HG02678 (cell line): ENCODE measurements around the gene CTNNB1.

Experiments used
- ATAC-seq: cut with Tn5 transposase; IDR thresholded peaks from one replicate; pipeline ENCODE4 v1.9.1; 2021; ENCODE audit warnings: mild to moderate bottlenecking, moderate library complexity; ENCODE audit not compliant: unreplicated experiment

The CTNNB1 gene

GRCh38 chr3:41190509-41191284 lies 8.6 kb upstream of the CTNNB1 start:
- peak; percentile 61 for ATAC-seq

DNA sequence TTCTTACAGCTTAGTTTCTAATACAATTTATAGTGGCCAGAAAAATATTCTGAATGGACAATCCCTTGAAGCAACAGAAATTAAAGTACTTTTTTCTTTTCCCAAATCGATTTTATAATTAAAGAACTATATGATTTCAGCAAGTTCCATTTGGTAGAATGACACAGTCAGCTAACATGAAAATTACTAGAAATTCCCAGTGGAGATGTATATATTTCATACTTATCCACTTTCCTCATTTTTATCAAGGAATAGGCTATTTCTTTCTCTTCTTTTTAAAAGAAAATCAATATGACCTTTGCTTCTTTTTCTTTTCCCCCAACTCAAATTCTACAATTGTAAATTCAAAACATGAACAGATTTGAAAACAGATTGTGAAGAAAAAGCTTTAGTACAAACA lies 6.4 kb upstream of the CTNNB1 start:
- no peak for ATAC-seq

- ATAC-seq = no peak
Observed at GRCh38 chr3:41193794-41194539, 5.3 kb upstream of the CTNNB1 start.

DNA sequence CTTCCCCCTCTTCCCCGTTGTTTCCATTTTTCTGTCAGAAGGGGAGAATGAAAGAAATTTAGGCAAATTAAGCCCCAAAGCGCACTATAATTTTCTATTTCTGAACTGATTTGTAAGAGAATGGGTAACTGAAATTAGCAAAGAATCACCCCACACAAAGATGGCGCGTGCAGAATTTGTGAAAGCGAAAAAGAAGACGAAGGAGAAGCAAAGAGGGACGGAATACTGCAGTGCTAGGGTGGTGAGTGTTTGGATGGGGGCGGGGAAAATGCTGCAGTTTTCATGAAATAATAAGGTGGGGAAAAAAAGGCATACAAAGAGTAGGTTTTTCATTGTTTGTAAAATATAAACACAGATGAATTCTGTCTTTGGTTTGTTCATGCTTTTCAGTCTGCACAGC lies 4.6 kb upstream of the CTNNB1 start:
- ATAC-seq = no peak

DNA sequence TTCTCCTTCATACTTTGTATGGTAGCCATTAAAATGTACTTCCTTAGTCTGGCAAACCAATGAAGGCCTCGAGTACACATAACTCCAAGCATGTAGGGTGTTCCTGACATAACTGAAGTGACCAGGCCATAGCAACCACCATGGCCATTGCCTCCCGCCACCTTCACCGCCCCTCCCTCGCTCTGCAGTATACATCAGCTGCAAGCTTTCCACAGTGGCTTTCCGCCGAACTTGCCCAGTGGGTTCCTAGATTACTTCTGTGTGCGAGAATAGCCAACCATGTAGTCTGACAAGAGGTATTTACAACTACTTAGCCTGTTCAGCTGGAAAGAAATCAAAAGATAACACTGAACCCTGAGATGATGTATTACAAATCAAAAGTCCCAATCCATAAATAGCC lies 3.4 kb upstream of the CTNNB1 start:
- no peak for ATAC-seq

DNA sequence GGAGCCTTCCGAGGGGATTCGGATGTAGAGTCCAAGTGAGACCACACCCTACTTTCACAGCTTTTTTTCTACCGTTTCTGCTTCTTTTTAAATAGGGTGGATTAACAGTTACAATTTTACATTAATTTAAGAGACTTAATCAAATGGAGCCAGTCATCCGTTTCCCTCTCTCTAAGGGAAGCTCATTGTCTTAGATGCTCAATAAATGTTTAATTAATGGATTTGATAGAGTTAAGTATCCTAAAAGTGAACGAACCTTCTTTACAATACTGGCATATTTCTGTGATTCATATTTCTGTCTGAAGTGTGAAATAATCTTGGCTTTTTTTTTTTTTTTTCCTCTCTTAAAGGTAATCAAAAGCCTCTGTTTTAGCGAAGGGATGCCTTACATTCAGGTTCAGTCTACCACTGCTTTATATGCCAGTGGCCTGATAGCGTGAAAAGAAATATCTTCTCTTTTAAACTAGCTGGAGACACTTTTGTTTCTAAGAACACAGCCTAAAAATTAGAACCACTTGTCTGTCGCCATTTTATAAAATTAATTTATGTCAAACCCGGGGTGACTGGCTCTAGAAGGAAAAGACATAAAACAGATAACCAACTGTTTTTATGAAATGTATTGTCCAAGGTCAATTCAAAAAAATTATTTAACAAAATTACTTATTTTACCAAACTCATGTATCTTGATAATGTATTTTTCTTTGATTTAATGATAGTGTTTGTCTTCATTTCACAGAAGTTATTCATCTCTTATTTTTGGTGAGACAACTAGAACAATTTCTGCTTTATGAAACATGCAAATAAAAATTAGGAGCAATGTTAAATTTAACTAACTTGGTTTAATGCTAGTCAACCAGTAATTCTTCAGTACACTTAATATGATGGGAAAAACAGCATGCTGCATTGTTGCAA lies 2.5 kb upstream of the CTNNB1 start:
- ATAC-seq = no peak

GRCh38 chr3:41198046-41198445 lies 1.3 kb upstream of the CTNNB1 start:
- no peak for ATAC-seq

DNA sequence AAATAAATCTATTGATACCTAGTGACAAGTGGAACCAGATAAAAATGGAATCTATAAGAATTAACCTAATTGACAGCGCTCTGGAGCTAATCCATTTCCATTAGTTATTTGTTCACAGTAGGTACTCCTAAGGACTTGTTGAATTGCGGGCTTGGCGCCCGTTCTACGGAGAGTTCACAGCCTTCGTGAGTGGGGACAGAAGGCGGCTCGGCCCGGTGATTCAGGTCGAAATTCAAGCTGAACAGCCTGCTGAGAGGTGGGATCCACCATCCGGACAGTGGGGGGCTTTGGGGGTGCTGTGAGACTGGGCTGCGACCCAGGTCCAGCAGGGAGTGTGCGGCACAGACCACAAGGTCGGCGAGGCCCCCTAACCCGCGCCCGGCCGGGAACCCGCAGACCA lies 779 bp upstream of the CTNNB1 start:
- ATAC-seq = no peak

DNA sequence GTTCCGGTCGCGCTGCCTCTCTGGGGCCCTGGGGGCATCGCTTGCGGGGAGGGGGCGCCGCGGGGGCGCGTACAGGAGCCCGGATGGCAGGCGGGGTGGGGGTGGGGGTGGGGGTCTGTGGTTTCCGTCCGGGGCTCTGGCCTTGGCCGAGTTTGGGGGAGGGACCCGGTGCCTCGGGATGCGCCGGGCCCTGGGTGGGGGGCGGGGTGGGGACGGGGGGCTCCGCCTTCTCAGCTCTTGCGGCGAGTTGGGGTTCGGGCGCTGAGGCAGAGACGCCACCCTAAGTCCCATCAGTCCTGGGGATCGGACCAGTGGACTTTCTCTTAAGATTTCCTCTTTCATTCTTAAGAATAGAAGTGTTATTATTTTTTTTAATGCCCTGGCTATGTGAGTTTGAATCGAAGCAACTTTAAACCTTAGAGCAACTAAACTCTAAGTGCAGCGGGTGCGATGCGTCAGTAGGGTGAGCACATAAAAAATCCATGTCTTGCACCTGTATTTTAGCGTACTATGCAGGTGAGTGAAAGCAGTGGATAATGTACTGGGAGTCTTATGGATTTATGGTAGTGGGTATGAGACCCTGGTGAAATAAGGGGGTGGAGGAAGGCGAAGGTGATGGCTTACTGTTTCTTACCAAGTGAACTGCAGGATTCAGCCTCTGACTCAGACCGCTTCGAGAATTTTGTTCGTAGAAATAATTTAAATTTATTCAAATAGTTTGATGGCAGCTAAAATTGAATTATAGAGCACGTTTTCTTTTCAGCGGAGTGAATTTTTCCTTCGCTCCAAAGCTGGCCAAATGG lies 762 bp downstream of the CTNNB1 start:
- peak; percentile 5 for ATAC-seq

GRCh38 chr3:41200669-41201021 lies 1.3 kb downstream of the CTNNB1 start:
- no peak for ATAC-seq

- ATAC-seq = no peak
Observed at GRCh38 chr3:41202075-41202833, 2.9 kb downstream of the CTNNB1 start.

DNA sequence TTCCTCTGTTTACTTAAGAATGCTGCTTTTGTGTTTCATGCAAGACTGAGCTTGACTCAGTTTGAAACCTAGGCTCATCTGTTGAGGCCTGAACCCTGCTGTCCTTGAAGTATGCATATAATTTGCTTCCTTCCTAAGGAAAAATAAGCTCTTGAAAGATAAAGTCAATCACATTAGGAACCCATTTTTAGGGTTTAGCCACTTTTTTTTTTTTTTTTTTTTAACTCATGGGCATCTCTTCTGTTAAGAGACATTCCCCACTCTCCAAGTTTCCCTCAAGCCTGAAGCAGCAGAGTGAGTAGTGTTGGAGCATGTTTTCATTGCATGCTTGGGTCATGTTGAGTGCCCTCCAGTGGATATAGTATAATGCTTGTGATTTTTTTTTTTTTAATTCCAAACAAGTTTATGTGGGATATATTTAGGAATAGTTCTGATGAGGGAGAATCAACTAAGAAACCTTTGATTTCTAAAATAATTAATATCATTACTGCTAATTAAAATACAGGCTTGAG lies 3.6 kb downstream of the CTNNB1 start:
- no peak for ATAC-seq

DNA sequence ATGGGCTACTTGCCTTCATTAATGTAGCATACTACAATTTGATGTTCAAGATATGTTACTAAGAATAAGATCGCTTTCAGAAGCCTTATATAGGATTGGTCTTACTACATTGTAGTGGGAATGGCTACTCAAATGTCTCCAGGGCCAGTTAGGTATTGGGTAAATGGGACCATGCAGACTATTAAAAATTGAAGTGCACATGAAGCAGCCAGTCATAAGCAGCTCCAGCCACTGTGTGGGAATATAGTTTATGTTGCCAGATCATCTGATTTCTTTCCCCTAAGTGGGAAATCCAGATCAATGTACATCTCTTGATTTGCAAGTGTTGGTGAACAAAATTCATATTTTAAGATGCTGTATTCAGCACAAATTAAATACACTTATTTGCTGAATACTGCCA lies 5.1 kb downstream of the CTNNB1 start:
- ATAC-seq = no peak

DNA sequence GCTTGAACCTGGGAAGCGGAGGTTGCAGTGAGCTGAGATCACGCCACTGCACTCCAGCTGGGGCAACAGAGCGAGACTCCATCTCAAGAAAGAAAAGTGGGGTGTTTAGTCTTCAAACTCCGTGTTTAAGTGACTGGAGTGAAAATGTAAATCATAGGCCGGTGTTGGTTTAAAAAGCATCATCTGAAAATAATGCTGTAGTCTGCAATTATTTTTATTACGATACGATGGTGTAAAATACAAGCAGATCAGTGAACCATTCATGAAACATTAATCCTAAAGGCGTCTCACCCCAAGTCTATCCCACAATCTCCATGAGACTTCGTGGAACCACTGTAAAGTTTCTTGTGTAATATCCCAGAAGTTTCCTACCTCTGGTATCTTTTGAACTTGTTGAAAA lies 6.3 kb downstream of the CTNNB1 start:
- no peak for ATAC-seq

GRCh38 chr3:41207355-41207754 lies 8.1 kb downstream of the CTNNB1 start:
- no peak for ATAC-seq

GRCh38 chr3:41208507-41209220 lies 9.4 kb downstream of the CTNNB1 start:
- no peak for ATAC-seq

- ATAC-seq = no peak
Observed at GRCh38 chr3:41209646-41210045, 10.3 kb downstream of the CTNNB1 start.

- ATAC-seq = no peak
Observed at GRCh38 chr3:41210966-41211365, 11.7 kb downstream of the CTNNB1 start.

DNA sequence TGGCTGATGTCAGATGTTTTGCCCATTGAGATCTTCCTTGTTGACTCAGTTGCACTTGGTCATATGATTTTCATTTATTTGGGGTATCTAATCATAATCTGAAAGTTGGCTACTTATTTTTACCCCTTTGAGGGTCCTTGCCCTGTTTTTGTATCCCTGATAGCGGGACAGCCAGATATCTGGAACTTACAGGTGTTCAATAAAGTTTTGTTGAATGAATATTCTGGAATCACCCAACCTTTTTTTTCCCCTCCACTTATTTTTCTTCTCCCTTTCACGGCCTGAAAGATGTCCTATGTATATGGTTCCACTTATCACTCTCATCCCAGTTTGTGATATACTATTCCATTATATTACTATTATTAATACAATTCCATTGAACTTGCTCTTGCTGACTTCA lies 12.8 kb downstream of the CTNNB1 start:
- ATAC-seq = no peak
